NCI-H146 treated with DMSO at 0.1 percent for 48 hours (cell line): ENCODE measurements around the gene NAXD.
"Not testable (repeated sequence)": the region's sequence is repeated elsewhere in the genome, so short reads cannot be mapped to it uniquely, and the experiment has no call there.

Experiments
- DNase-seq: peaks from one replicate; lab custom pipeline; 2025; ENCODE audit not compliant: unreplicated experiment; lab: John Stamatoyannopoulos, UW

NAXD gene

GRCh38 chr13:110593430-110594130, 21.8 kb upstream of the NAXD start:
- DNase-seq: peak; percentile 46

- DNase-seq: no peak
These were observed 18.2 kb upstream of the NAXD start for GRCh38 chr13:110597041-110597689.

GRCh38 chr13:110600261-110600819, 15.0 kb upstream of the NAXD start:
- DNase-seq: no peak

- DNase-seq: no peak
These were observed 14.4 kb upstream of the NAXD start for GRCh38 chr13:110600980-110601379.

- DNase-seq: no peak
These were observed 10.2 kb upstream of the NAXD start for GRCh38 chr13:110605132-110605531.

- not testable (repeated sequence) for DNase-seq
These were observed 9.1 kb upstream of the NAXD start for GRCh38 chr13:110606281-110606680.

- DNase-seq: no peak
These were observed 7.6 kb upstream of the NAXD start for GRCh38 chr13:110607675-110608224.

- no peak for DNase-seq
These were observed 4.3 kb upstream of the NAXD start for GRCh38 chr13:110610955-110611595.

GRCh38 chr13:110615005-110615321, 382 bp upstream of the NAXD start:
- DNase-seq: no peak

GRCh38 chr13:110616103-110617101, 1.1 kb downstream of the NAXD start:
- DNase-seq: peak; percentile 42

- no peak for DNase-seq
These were observed 2.2 kb downstream of the NAXD start for GRCh38 chr13:110617321-110618072.

- no peak for DNase-seq
These were observed 2.8 kb downstream of the NAXD start for GRCh38 chr13:110618167-110618566.

- no peak for DNase-seq
These were observed 3.4 kb downstream of the NAXD start for GRCh38 chr13:110618780-110619179.

- no peak for DNase-seq
These were observed 5.3 kb downstream of the NAXD start for GRCh38 chr13:110620596-110620995.

- DNase-seq: no peak
These were observed 9.7 kb downstream of the NAXD start for GRCh38 chr13:110624766-110625756.

- no peak for DNase-seq
These were observed 10.5 kb downstream of the NAXD start for GRCh38 chr13:110625771-110626321.

GRCh38 chr13:110626521-110626920, 11.2 kb downstream of the NAXD start:
- DNase-seq: no peak

GRCh38 chr13:110627351-110627750, 12.0 kb downstream of the NAXD start:
- no peak for DNase-seq
